CD4-positive, alpha-beta T cell treated with Interleukin-15 for 1 hour (primary cell): ENCODE measurements around the gene STBD1.
"Not testable (repeated sequence)": the region's sequence is repeated elsewhere in the genome, so short reads cannot be mapped to it uniquely, and the experiment has no call there.

Source experiments
- DNase-seq: peaks from one replicate; pipeline ENCODE4 v3.0.0-alpha.2; 2020

The STBD1 gene

DNA sequence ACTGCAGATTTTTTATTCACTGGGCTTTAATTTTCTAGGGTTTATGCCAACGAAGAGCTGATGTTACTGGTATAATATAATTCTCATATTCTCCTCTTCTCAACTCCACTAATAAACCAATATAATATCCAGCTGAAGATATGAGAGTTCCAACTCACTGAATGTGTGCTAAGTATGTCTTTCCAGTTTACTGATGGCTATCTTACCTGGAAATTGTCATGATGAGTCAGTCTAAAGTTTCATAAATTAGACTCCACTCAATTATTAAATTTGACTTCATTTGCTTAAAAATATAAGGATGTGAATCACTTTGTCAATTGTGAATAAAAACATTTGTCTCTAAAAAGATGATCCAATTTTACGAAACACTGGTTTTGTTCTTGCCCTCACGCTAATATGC is 28.4 kb downstream of the STBD1 start:
- DNase-seq: no peak

DNA sequence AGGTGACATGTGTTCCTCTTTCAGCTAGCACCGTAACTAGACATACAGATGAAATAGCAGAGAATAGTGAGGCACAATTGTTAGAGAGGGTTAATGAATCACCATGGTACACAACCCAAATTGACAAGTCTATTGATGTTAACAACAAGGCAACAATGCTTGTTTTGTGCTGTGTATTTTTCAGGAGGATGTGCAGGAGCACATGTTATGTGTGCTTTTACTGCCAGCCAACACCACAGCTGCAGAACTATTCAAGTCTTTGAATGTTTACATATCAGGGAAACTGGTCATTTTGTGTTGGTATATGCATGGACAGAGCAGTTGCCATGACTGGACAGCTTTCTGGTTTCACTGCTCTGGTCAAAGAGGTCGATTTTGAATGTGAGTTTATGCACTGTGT is 32.8 kb downstream of the STBD1 start:
- DNase-seq: no peak

DNA sequence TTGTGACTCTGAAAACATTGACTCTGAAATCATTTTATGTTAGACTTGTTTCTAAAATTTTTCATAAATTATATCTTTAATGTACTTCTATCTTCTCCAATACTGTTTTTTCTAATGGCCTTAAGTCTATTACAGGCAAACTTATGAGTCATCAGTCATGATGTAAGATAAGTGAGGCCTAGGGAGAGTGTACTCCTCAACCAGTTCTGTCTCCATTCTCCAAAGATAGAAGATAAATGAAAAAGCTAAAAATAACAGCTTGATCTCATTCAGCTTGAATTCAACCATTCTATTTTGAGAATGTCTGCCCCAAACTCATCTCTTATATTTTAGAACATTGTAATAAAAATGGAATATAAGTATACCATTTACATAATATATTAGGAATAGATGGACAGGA is 34.5 kb downstream of the STBD1 start:
- DNase-seq: no peak

DNA sequence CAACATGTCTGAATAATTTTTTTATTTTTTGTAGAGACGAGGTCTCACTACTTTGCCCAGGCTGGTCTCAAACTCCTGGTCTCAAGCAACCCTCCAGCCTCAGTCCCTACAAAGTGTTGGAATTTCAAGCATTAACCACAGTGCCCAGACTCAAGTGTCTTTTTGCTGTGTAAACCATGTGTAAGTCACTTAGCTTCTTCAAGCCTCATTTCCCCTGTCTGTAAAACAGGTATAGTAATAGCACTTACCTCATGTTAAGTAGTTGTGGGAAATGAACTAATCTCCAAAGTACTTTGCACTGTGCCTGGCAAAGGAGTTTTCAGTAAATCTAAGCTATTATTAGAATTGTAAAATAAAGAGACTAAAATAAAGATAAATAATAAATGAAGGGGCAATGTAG is 35.7 kb downstream of the STBD1 start:
- DNase-seq: no peak

DNA sequence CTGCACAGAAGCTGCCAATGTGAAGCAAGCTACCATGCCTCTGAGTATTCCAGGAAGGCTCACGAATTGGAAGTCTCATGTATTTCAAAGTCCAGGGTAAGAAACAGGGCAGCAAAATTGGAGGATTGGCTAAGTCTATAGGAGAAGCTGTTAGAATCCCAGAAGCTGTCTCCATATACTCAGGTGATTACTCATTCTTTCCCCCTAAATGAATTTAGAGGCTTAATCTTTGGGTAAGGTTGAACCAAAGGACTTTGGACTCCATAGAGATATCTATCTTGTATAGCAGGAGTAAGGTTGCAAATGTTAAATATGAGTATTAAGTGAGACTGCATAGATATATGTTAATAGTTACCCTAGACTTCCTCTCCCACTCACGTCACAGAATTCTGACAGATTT is 36.3 kb downstream of the STBD1 start:
- DNase-seq: no peak

DNA sequence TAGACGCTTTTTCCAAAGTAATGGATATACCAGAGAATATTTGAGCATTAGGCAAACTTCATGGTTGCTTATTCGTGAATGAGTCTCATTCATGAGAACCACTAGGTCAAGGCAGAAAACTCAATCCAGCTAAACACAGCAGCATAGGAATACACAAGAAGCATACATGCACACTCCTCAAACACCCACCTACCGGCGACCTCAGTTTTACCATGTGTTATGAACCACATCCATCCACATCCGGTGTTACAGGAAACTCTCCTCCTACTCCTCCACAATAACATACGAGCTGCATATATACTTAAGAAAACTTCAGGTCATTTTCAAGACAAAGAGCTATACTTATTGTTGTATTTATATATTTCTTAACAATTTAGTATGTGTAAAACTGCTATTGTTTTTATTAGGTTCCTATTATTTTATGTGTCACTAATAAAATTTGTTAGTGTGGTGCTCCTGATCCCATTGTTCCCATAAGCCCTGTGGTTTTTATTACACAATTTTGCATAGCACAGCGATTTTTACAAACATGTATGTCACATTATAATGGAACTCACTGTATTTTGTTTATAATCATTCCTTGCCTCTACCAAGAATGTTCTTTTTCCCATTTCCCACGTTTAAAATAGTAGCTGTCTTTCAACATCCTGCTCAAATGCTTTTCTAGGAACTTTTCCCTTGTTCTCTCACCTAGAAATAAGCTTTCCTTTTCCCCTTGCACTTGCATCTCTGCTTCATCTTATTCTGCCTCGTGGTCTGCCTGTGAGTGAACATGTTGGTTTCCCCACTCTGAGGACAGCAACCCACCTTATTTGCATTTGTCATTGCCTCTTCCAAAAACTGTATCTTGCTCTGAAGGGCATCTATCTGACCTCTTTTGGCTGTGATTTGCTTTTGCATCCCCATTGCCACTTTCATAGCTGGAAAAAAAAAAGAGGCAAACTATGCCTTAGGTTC is 48.3 kb downstream of the STBD1 start:
- DNase-seq: no peak

DNA sequence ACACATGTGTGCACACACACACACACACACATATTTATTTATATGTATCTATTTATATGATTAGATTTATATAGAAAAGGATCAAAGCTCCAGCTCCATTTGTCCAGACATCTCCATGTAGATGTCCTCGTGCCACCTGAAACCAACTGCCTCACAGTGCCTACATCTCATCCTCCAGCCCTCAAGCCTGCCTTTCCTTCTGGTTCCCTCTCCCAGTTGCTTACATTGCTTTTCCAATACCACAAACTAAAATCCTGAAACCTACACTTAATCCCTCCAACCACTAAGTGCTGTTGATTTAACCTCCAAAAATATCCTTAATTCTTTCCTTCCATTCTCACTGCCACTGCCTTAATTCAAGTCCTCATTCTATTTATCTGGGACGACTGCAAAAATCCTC is 51.4 kb downstream of the STBD1 start:
- DNase-seq: no peak

DNA sequence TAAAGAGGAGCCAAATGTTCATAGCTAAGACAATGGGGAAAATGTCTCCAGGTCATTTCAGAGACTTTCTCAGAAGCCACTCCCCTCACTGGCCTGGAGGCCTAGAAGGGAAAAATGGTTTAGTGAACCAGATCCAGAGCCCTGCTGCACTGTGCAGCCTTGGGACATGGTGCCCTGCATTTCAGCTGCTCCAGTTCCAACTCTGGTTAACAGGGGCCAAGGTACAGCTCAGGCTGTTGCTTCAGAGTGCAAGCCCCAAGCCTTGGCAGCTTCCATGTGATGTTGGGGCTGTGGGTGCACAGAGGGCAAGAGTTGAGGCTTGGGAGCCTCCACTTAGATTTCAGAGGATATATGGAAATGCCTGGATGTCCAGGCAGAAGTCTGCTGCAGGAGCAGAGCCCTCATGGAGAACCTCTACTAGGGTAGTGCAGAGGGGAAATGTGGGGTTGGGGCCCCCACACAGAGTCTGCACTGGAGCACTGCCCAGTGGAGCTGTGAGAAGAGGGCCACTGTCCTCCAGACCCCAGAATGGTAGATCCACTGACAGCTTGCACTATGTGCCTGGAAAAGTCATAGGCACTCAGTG is 53.4 kb downstream of the STBD1 start:
- DNase-seq: not testable (repeated sequence)
